Dermis blood vessel endothelial cell (primary cell): ENCODE data around the gene RAPGEF4. TPM values are rescaled to one million over a fixed set of nuclear protein-coding genes. Genes with fewer than 3 reads are reported as not detected.
A peak's percentile ranks its signal among the peaks of the same experiment; 100 is the strongest.

Experiments used
- DNase-seq: peaks from one replicate; pipeline ENCODE4 v3.0.0; 2010
- total RNA-seq: library from RNA; depleted of rRNA; stranded (reverse); fragments of >200 nt; gene quantifications from 2 replicates; pipeline ENCODE4 v1.2.3, GENCODE V29; 2014

The RAPGEF4 gene
- total RNA-seq, 1 donor from 2014 or later = 30.5 TPM

DNA sequence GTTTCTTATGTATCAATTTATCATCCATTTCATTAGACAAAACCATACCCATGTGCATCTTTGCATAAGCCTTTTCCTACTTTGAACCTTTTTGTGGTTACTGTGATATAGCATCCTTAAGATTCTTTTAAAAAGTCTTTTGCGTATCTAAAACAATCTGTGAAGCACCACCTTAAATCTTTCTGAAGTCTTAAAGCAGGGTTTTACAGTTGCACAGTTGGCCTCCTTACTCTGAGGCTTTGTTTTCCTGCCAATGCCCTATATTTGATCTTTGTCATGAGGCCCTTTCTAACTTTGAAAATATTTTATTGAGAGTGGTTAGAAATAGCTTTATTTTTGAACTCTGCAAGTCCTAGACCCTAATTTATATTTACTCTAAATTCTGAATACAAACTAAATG, 176.6 kb downstream of the RAPGEF4 start:
- no peak for DNase-seq

DNA sequence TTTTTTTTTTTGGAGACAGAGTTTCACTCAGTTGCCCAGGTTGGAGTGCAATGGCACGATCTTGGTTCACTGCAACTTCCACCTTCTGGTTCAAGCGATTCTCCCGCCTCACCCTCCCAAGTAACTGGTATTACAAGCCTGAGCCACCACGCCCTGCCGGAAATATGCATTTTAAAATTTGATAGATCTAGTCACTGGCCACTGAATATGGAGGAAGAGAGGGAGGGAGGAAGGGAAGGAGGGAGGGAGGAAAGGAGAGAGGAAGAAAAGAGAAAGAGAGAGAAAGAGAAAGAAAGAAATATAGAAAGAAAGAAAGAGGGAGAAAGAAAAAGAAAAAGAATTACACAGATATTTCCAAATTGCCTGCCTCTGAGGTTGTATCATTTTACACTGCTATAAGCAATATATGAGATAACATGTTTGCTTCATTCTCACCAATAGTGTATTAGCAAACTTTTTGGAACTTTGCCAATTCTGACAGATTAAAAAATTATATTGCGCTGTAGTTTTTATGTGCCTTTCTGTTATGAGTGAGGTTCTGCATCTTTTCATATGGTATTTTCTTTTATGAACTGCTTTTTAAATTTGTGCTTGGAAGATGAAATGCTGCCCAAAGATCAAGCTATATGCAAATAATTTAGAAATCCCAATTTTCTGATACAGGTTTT, 178.8 kb downstream of the RAPGEF4 start:
- no peak for DNase-seq

DNA sequence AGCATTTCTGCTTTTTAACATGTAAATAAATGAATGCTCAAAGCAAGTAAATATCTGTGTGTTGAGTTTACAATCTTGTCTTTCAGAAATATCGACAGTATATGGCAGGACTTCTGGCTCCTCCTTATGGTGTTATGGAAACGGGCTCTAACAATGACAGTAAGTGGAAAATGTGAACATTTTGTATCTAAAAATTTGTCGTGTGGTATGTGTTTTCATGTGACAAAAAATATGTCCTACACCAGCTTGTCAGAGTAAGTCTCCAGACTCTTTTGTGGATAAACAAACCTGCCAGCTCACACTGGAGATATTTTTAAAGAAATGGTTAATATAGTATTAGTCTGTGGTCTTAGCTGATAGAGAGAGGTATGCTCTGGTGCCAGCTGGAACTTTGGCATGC, 182.1 kb downstream of the RAPGEF4 start:
- no peak for DNase-seq

DNA sequence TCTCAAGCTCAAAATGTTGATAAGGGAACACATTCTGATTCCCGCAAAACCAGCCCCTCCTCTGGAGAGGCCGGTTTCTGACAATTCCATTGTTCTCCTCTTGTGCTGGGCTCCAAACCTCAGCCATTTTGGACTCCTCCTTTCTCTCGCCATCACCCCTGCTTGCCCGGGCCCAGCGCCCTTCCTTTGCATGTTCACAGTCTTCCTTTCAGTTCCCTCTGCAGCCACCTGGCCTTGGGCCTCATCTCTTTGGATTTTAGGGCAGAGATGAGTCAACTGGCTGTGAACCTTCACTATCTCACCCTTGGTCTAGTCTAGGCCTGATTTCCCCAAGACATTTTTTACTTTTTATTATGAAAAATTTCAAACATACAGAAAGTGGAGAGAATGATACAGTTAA, 184.1 kb downstream of the RAPGEF4 start:
- no peak for DNase-seq

DNA sequence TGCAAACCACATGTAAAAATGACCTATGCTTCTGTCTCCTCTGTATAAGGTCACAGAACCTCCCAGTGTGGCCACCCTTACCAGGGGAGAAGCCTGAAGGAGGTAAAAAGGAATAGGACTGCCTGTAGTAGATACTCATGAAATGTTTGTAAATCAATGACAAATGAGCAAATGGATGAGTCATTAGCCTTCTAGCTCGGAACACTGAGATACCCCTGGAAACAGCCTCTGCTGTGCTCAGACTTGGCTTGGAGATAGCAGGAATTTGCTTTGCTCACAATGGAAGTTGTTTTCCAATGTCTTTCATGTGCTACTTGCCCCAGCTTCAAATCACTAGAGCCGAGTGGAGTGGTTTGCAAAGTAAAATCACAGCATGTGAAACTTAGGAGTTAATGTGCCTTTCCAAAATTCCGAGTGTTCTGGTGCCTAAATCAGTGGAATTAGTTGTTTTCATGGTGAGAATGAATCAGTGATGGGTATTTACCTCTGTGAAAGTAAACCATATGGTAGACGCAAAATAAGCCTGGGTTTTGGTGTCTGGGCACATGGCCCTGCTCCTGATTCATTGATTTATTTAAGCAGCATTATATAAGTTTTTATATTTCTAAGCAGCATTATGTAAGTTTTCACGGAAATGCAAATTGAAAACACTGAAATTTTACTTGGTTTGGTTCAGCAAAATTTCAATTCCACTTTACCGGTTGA, 186.0 kb downstream of the RAPGEF4 start:
- DNase-seq = peak; percentile 28

DNA sequence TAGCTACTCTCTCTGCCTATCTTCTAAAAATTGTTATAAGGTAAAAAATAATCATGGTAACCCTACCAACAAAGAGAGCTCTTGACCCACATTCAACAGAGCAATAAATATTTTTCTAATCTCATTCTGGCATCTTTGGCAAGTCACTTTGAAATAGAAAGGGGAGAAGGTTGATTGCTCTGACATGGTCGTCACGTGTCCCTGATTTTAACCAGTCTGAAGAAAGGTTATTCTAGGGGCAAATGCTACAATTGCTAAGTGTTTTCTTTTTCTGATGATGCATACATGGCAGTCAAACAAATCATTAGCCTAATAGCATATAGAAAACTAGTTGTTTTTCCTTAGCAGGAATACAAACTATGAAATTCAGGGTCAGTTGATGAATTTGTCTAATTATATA, 186.7 kb downstream of the RAPGEF4 start:
- DNase-seq = no peak

DNA sequence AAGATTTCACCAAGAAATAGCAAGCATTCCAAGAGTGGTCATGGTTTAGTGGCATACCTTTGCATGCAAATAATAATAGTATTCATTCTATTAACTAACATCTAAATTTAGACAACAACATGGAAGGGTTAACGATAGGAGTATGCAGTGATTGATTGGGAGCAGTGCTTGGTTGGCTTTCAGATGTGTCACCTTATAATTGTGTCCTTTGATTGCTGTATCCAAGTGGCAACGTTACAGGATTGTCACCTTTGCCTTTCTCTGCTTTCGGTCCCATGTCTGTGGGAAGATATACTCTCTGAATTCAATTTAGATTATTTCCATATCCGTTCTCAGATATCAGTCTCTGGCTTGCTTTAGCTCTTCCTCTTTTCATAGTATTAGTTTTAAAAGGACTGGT, 187.2 kb downstream of the RAPGEF4 start:
- DNase-seq = no peak

DNA sequence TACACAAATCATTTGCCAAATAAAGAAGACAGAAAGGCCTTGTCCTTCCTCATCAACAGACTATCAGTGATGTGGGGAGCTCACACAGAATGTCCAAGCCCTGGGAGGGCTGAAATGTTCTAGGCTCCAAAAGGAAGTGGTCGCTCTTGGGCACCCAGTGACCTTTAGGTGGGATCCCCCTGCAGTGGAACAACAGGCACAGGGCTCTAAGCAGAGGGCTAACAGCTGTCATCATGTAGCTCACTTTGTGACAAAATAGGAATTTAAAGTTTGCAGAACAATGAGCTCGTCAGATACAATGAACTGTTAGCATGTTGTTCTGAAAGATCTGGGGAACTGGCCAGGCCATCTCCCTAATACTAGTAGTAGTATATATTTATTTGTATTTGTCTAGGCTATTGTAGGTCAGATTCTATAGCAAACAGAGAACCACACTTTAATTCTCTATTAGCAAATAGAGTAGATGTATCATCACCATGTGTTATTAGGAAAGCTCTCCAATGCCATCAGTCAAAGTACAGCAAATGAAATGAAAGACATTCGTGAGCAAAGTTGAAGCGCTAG, 188.5 kb downstream of the RAPGEF4 start:
- DNase-seq = no peak

DNA sequence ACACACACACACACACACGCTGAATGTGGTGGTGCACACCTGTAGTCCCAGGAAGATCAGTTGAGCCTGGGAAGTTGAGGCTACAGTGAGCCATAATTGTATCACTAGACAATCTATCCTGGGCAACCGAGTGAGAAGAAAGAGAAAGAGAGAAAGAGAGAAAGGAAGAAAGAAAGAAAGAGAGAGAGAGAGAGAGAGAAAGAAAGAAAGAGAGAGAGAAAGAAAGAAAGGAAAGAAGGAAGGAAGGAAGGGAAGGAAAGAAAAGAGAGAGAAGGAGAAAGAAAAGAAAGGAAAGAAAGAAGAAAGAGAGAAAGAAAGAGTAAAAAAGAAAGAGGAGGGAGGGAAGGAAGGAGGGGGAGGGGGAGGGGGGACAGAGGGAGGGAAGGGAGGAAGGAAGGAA, 190.0 kb downstream of the RAPGEF4 start:
- DNase-seq = no peak

DNA sequence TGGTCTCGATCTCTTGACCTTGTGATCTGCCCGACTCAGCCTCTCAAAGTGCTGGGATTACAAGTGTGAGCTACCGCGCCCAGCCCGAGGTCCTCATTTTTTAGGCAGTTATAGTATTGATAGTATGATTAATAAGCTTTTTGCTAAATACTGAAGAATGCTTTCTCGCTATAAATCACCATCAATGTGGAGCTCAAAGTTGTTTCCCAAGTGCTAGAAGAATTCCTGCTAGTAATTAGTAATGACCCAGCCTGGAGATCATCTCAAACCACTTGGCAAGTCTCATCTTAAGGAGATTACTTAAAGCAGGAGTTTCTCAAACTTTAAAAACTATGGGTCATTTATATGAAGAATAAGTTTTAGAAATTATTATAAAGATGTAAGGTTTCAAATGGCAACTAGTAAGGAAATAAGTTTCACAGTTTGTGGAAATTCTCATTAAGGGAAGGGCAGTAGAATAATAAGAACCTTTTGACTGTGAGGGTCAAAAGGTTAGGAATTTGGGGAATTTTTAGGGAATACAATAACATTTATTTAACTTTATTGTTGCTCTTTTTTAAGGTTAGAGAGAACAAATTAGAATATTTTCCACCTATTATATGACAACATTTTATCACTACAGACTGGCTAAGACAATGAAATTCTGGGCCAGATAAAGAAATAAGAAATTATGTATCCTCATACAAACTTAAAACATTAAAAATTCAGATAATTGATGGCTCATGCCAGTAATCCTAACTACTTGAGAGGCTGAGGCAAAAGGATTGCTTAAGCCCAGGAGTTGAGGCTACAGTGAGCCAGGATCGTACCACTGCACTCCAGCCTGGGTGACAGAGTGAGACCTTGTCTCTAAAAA, 191.4 kb downstream of the RAPGEF4 start:
- DNase-seq = no peak

DNA sequence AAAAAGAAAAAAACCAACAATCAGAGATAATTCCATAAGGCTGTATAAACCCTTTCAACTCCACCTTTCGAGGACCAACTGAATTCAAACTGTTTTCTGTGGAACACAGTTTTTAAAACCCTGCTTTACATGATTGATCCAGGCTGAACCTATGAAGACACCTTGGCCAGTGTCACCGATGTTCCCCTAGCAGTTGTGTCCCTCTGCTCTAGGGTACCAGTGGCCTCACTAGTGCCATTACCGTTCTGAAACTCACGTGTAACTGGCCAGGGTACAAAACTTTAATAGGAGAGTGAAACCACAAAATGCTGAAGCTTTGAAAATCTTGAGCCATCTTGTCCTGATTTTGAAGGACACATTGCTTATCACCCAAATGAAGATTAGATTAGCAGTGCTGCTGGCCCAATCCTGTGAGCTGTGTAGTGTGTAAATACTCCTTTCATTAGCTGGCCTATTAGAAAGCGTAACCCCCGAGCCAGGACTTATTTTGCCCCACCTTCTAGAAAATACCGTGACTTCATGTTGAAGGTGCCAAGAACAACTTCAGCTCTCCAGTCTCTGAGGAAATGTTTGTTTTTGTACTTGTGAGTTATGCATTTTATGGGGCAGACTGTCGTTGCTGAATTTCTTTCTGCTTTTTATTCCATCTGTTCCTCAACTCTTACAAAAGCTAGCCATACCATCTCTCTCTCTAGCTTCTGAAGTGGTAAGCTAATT, 192.2 kb downstream of the RAPGEF4 start:
- peak; percentile 86 for DNase-seq

DNA sequence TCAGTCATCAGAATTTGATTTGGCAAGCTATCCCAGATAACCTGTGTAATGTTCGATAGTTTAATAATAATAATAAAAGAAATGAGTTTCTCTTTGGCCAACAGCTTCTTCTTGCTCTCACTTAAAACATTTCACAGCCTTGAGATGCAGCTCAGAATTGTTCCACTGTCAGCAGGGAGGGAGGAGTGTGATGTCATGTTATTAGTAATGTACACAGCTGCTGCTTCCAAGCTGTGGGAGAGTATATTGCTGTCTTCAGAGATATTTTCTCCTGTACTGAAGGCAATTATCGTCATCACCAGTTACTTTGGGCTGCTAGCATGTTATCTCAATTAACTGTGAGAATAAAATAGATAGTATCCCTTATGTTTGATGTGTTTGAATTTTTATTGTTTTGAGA, 193.1 kb downstream of the RAPGEF4 start:
- DNase-seq = peak; percentile 81

DNA sequence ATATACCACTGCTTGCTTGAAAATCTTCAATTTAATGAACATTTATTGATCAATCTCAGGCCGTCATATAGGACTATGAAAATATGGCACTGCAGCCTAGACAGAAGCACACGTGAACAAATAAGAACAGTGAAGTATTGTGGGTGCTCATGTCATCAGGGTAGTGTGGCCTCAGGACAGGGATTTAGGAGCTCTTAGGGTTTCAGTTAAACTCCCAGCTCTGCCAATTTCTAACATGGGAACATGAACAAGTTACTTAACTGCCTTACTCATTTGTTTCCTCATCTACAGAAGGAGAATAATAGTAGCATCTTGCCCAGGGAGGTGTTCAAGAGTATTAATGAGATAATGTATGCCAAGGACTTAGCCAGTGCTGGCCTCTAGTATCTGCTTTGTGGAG, 194.0 kb downstream of the RAPGEF4 start:
- DNase-seq = no peak

DNA sequence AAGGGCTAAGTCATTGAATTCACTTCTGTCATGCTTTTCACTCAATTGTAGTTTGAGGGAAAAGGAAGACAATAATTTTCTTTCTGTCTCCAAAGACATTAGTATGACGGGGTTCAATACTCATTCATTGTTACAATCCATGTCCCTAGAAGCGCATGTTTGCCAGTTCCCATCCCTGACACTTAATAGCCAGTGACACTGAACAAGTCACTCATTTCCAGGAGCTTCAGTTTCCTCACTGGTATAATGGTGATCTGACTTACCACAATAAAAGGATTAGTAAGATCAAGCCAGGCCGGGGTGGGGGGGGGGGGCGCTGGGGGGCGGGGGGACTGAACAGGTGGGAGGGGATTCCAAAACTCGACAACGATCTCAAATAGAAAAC, 195.2 kb downstream of the RAPGEF4 start:
- DNase-seq = no peak

DNA sequence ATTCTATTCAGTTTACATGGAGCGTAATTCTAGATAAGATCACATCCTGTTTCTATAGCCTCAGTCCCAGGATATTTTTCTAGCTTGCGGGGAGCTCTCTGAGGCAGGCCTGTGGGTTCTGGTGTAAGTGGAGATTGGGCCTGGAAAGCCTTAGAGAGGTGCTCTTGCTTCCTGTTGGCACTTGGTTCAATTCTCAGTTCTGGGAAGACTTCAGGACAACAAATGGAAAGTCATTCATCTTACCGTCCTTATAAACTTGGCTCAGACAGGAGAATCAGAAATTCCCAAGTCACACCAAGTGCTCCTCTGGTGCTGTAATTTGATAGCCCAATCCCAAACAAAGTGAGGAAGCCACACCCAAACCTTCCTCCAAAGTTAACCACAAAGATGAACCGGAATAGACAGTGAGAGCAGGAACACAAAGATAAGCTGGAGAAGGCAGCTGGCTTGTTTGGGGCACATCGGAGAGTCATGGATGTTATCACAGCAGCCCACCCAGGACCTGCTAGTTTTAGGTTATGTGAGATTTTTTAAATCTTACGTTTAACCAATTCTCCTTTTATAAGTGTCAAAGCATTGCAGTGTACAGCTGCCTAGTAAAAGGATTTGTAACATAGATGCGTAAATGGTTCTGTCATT, 195.7 kb downstream of the RAPGEF4 start:
- DNase-seq = peak; percentile 74

DNA sequence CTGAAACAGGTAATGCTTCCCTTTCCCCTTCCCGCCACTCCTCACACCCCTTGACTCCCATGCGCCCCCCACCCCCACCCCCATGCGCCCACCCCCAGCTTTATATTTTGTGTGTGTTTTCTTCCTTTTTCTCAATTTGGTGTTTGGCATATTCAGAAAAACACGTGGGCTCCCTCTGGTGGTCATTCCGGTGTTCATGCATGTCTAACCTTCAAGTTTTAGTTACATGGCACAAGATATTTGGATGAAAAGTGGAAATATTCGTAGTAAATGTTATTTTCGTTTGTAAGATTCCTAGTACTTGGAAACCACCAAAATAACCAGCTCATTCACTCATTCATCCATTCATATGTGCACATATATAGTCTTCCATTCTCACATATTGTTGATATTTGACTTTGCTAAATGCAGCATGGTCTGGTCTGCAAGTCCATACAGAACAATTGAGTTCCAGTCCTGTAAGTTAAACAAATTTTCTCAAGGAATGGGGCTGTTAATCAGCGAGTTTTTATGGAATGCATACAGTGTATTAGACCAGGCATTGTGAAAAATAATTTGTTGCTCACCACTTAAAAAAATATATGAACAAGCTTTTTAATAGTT, 196.4 kb downstream of the RAPGEF4 start:
- DNase-seq = peak; percentile 92

DNA sequence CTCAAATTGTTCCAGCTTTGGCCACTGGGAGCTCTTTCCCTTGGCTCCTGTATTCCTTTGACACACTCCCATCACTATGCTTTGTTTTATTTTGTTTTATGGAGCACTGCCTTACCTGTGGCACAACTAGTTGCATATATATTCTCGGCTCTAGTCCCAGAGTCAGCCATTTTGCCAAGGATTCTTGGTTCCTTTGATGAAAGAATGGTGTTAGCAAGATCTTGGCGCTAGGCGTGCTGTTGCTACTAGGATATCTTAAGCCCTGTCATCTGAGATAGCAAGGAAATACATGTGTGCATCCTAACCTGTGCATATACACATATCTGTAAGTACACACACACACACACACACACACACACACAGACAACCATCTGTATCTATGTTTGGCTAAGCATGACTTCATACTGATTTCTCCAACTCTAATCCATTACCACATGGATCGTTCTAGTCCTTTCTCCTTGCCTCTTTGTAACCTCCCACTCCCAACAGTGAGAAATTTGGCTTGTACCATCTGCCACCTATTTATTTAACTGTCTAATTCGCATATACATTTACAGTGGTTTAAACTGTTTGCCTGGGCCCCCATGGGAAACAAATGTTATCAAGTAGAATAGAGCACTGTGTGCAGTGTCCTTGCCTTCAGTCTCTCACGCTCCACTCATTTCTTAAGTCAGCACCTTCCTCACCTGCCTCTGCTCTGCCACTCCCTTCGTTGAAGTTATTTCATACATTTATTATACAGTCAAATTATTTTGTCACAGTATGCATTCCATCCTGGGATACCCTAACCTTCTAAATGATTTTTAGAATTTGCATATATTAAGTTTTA, 202.5 kb downstream of the RAPGEF4 start:
- no peak for DNase-seq

DNA sequence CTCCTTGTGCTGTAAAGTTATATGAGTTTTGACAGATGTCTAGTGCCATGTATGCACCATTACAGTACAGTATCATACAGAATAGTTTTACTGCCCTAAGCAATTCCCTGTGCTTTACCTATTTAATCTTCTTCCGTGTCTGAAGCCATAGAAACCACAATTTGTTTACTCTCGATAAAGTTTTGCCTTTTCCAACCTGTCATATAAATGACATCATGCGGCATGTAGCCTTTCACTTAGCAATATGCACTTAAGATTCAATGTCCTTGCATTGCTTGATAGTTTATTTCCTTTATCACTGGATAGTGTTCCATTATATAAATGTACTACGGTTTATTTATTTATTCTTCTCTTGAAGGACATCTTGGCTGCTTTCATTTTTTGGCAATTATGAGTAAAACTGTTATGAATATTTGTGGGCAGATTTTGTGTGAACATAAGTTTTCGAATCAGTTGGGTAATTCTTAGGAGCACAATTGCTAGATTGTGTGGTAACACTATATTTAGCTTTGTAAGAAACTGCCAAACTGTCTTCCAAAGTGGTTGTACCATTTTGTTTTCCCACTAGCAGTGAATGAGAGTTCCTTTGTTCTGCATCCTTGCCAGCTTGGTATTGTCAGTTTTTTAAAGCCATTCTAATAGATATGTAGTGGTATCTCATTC, 203.2 kb downstream of the RAPGEF4 start:
- no peak for DNase-seq

DNA sequence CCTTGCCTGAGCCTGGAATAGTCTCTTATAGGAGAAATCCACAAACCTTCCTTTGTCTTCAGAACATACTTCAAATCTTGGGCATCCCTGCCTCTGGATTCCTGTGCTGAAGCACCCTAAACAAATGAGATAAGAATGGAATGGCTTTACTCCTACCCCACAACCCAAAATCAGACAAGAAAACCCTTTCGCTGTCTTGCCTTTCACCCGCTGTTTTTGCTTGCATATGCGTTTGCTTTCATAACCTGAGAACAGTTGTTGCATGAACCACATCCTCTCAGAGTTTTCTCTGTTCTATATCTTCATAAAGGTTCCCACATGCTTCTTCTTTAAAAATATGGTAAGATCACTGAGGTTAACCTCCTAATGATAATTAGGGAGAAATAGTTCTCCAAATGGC, 207.9 kb downstream of the RAPGEF4 start:
- no peak for DNase-seq
